HL-60/S4 (cell line): ENCODE measurements around the gene ATL2.

Source experiments
- in situ Hi-C: fragments of 300-500 bp; cut with MboI; formaldehyde crosslinking; loops from 2 replicates; pipeline ENCODE4 v1.14.3; 2022; ENCODE audit warnings: low sequenced_read_pairs

ATL2 gene

DNA sequence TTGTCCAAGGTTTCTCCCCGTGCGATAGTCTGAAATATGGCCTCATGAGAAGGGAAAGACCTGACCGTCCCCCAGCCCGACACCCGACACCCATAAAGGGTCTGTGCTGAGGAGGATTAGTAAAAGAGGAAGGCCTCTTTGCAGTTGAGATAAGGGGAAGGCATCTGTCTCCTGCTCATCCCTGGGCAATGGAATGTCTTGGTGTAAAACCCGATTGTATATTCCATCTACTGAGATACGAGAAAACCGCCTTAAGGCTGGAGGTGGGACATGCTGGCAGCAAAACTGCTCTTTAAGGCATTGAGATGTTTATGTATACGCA lies 99.0 kb downstream of the ATL2 start:
- in situ Hi-C loops = loop anchor here (10.0 kb wide), 1 partner anchor 163 kb away; no protein-coding TSS in a partner anchor

- in situ Hi-C loops = loop anchor here (10.0 kb wide), 1 partner anchor 163 kb away; no protein-coding TSS in a partner anchor
Observed at GRCh38 chr2:38277245-38278116, 99.6 kb downstream of the ATL2 start.

DNA sequence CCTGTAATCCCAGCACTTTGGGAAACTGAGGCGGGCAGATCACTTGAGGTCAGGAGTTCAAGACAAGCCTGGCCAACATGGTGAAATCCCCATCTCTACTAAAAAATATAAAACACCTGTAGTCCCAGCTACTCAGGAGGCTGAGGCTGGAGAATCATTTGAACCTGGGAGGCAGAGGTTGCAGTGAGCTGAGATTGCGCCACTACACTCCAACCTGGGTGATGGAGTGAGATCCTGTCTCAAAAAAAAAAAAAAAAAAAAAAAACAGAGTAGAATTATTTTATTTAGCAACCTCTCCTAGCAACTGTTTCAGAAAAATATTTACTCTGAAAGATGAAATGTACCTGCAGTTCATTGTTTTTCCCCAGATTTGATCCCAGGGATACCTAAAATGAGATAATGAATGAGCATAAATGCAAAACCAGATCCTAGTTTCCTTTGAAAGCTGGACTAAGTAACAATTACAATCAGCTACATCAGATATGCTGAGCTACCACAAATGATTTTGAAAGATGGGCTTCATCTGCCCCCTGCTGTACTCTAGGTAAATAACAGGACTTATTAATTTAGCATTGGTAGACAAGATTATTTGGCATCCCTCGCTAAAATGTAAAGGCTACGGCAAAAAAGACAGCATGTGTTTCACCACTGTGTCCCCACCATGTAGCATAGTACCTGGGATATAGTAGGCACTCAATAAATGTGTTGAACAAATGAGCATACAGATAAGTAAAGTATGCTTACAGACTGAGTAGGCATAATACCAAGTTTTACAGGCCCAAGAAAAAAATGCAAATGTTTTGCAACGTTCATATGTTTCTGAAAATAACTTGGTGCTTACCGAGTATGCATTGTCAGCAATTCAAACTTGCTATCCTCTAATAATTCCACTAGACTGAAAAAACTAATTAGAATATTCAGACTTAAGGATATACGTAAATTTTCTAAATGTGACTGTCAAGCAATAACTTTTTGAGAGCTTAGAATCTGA lies 102.5 kb downstream of the ATL2 start:
- in situ Hi-C loops = loop anchor here (10.0 kb wide), 1 partner anchor 160 kb away; no protein-coding TSS in a partner anchor

GRCh38 chr2:38271697-38272096 lies 105.4 kb downstream of the ATL2 start:
- in situ Hi-C loops = loop anchor here (10.0 kb wide), 1 partner anchor 157 kb away; no protein-coding TSS in a partner anchor

- in situ Hi-C loops = loop anchor here (10.0 kb wide), 1 partner anchor 875 kb away; no protein-coding TSS in a partner anchor
Observed at GRCh38 chr2:38269421-38269820, 107.7 kb downstream of the ATL2 start.

DNA sequence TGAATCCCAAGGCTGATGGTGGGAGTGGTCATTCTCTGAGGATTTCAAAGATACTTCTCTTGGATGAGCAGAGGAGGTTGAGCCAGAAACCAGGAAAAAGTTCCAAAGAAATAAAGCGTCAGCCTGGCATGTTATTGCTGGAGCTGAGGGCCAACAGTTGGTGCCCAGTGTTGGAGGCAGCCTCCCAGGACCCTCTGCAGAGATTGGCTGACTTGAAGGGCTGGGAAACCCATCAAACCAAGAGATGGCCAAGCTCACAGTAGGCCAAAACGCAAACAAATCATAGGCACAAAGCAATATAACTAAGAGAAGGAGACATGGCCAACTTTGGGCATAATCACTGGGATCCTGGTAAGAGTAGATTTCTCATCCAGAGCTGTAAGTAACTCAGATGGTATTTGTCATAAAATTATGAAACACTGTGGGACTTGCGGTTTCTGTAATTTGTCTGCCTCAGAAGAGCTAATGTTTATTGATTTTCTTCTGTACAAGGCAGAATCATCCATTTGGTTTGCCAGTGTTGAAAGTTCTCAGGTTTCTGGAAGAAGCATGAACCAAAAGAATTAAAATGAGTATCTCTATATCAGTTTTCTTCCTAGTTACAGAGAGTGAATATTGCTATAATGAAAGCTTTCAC lies 108.3 kb downstream of the ATL2 start:
- in situ Hi-C loops = loop anchor here (10.0 kb wide), 1 partner anchor 874 kb away; no protein-coding TSS in a partner anchor

GRCh38 chr2:38268001-38268400 lies 109.1 kb downstream of the ATL2 start:
- in situ Hi-C loops = loop anchor here (10.0 kb wide), 1 partner anchor 873 kb away; no protein-coding TSS in a partner anchor

DNA sequence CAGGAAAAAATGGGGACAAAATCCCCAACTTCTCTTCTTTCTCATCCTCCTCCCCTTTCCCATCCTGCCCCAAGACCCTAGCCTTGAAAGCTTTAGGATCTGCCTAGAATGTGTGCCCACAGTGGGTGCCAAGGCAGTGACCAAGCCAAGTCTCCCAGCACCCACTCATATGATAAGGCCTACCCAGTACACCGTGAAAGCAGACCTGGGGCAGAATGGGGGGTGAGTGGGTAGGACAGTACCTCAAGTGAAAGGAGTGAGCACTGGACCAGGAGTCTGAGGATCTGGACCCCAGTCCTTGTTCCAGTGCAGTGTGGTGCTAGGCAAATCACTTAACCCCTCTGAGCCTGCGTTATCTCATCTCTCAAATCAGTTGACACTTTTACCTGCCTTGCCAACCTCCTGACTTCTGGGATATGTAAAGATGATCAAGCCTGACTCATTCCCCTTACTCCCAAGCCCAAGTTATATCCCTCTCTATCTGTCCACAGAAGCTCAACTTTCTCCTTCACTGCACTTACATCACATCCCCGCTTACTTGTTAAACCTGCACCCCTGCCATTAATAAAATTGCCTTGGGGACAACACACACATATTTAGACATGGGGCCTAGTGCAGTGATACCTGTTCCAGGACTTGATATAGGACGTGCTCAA lies 109.7 kb downstream of the ATL2 start:
- in situ Hi-C loops = loop anchor here (10.0 kb wide), 1 partner anchor 873 kb away; no protein-coding TSS in a partner anchor

GRCh38 chr2:38266382-38267061 lies 110.6 kb downstream of the ATL2 start:
- in situ Hi-C loops = loop anchor here (10.0 kb wide), 1 partner anchor 872 kb away; no protein-coding TSS in a partner anchor

- in situ Hi-C loops = loop anchor here (10.0 kb wide), 1 partner anchor 871 kb away; no protein-coding TSS in a partner anchor
Observed at GRCh38 chr2:38265461-38265860, 111.6 kb downstream of the ATL2 start.

GRCh38 chr2:38264396-38265221 lies 112.5 kb downstream of the ATL2 start:
- in situ Hi-C loops = loop anchor here (10.0 kb wide), 1 partner anchor 870 kb away; no protein-coding TSS in a partner anchor

- in situ Hi-C loops = loop anchor here (10.0 kb wide), 1 partner anchor 868 kb away; no protein-coding TSS in a partner anchor
Observed at GRCh38 chr2:38263293-38263692, 113.8 kb downstream of the ATL2 start.

DNA sequence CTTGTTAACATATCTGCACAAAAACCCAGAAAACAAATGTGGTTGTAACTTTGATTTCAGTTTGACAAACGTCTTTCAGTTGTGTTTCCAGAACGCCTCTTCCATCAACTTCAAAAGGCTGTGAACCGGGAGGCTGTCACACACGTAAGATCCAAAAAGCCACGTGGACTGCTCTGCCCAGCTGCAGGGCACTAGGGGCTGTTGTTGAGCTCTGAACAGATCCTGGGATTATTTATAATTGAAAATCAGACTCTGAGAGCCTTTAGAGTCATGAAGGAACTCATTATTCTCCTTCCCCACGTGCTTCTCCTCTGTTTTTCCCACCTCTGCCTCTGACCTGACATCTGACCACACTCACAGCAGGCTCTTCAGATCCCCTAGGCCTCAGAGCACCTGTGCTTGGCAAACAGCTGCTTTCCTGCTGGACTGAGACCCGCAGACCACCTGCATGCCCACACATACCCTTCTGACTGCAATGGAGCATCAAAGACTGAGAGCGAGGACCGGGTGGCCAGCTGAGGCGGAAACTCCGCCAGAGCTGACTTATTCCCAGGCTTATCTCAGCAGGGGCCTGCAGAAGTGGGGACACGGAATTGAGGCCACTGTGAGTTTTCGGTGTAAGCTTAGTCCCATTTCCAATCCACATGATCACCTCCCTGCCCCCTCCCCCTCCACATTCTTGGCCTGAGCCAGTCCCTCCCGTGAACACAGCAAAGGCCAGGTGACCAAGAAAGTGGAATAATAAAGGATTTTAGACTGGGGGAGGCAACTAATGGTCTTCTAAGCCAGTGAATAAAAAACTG lies 114.8 kb downstream of the ATL2 start:
- in situ Hi-C loops = loop anchor here (10.0 kb wide), 1 partner anchor 867 kb away; no protein-coding TSS in a partner anchor

GRCh38 chr2:38261569-38262068 lies 115.5 kb downstream of the ATL2 start:
- in situ Hi-C loops = loop anchor here (10.0 kb wide), 1 partner anchor 867 kb away; no protein-coding TSS in a partner anchor

DNA sequence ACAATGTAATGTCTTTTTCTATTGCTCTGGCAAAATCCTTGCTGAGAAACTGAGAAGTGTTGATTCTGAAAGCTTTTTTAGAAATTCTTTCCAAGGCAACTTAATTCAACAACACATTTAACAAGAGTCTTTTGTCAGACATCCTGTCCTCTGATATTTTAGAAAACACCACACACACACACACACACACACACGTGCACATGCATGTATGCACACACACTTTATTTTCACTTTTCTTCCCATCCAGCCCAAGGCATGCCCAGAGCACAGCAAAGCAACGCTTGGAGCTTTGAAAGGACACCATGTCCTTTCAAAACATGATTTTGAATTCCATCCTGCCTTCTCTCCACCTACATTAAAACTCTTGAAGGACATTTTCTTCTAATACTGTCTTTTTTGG lies 116.1 kb downstream of the ATL2 start:
- in situ Hi-C loops = loop anchor here (10.0 kb wide), 1 partner anchor 866 kb away; no protein-coding TSS in a partner anchor

DNA sequence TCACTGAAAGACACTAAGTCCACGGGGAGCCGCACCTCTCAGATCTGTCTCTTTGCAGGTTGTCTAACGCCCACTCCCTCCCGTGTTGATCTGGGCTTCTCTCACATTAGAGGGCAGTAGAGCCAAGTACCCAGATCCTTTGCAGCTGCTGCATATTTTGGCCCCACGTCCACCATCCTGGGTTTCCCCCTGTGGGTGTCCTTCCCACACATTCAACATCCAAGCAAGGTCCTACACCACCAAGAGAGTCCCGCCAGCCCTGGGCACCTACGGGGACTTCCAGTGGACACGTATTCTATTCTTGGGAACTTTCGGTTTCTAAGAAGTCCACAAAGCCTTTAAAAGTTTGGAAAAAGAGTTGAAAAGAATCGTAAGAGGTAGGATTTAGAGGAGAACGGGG lies 116.6 kb downstream of the ATL2 start:
- in situ Hi-C loops = loop anchor here (10.0 kb wide), 1 partner anchor 866 kb away; no protein-coding TSS in a partner anchor

DNA sequence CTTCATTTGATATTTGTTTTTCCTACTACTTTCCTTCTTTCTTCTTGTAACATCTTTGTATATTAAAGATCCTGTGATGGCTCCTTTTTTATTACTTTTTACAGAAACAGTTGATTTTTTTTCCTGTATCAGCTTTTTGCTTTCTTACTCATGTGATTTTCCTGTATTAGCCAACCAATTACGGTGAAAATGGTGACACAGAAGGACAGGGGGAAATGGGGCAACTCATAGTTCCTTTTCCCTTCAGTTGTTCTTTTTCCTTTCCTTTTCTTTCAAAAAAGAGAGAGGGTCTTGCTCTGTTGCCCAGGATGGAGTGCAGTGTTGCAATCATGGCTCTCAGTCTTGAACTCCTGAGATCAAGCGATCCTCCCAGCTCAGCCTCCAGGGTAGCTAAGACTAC lies 117.8 kb downstream of the ATL2 start:
- in situ Hi-C loops = no loop called here
